Mesenchymal stem cell (in vitro differentiated cells and primary cell): ENCODE results near the gene F2RL1.

Experiments
- DNase-seq: peaks from one replicate; pipeline ENCODE4 v3.0.0-alpha.2; 2013
- H2AFZ ChIP-seq: one replicate; pipeline ENCODE4 v1.6.1; 2013; ENCODE audit warnings: low read depth, mild to moderate bottlenecking, control low read depth, inconsistent platforms, low read length, moderate library complexity
- H2AK5ac ChIP-seq: 2 replicates; pipeline ENCODE4 v1.6.1; 2013; ENCODE audit warnings: low read length, moderate library complexity, mild to moderate bottlenecking, inconsistent platforms; ENCODE audit not compliant: severe bottlenecking
- H2BK120ac ChIP-seq: one replicate; pipeline ENCODE4 v1.6.1; 2013; ENCODE audit warnings: low read depth, mild to moderate bottlenecking, inconsistent platforms, low read length, moderate library complexity
- H2BK12ac ChIP-seq, 2 experiments: one replicate each; pipeline ENCODE4 v1.6.1; 2013; ENCODE audit warnings: inconsistent platforms in 2 of 2, low read length in 2 of 2, mild to moderate bottlenecking in 2 of 2, moderate library complexity in 2 of 2, control low read depth in 1 of 2
- H2BK15ac ChIP-seq: one replicate; pipeline ENCODE4 v1.6.1; 2013; ENCODE audit warnings: mild to moderate bottlenecking, low read depth, inconsistent platforms; ENCODE audit not compliant: poor library complexity, severe bottlenecking
- H2BK5ac ChIP-seq: 2 replicates; pipeline ENCODE4 v1.6.1; 2013; ENCODE audit warnings: low read depth, mild to moderate bottlenecking, low read length, control low read depth, inconsistent platforms; ENCODE audit not compliant: poor library complexity, severe bottlenecking
- H3K14ac ChIP-seq, 2 experiments: one replicate each; pipeline ENCODE4 v1.6.1; 2013; ENCODE audit warnings: inconsistent platforms in 2 of 2, low read length in 2 of 2, control low read depth in 1 of 2, mild to moderate bottlenecking in 1 of 2, moderate library complexity in 1 of 2
- H3K18ac ChIP-seq, 2 experiments: one replicate each; pipeline ENCODE4 v1.6.1; 2013; ENCODE audit warnings: inconsistent platforms in 2 of 2, low read length in 2 of 2, control low read depth in 1 of 2, low read depth in 1 of 2, mild to moderate bottlenecking in 1 of 2
- H3K23ac ChIP-seq, 2 experiments: one replicate each; pipeline ENCODE4 v1.6.1; 2013; ENCODE audit warnings: inconsistent platforms in 2 of 2, low read length in 2 of 2, mild to moderate bottlenecking in 2 of 2, moderate library complexity in 2 of 2, control low read depth in 1 of 2
- H3K27ac ChIP-seq: 2 replicates; pipeline ENCODE4 v1.5.1; 2013; ENCODE audit warnings: mild to moderate bottlenecking, moderate library complexity, low read length, control low read depth, inconsistent platforms; ENCODE audit not compliant: poor library complexity, severe bottlenecking
- H3K27me3 ChIP-seq, 2 experiments: 2 replicates each; pipeline versions ENCODE4 v1.6.1 to v1.7.0; 2013; ENCODE audit warnings: low read length in 2 of 2, mild to moderate bottlenecking in 2 of 2, moderate library complexity in 2 of 2, control low read depth in 1 of 2, inconsistent platforms in 1 of 2; ENCODE audit not compliant: control insufficient read depth in 1 of 2, insufficient read depth in 1 of 2
- H3K36me3 ChIP-seq, 2 experiments: 2 replicates each; pipeline versions ENCODE4 v1.6.1 to v1.7.0; 2013; ENCODE audit warnings: low read length in 2 of 2, control low read depth in 1 of 2, inconsistent platforms in 1 of 2, low read depth in 1 of 2, mild to moderate bottlenecking in 1 of 2; ENCODE audit not compliant: insufficient read depth in 2 of 2, control insufficient read depth in 1 of 2
- H3K4ac ChIP-seq, 2 experiments: one replicate each; pipeline ENCODE4 v1.6.1; 2013; ENCODE audit warnings: inconsistent platforms in 2 of 2, low read length in 2 of 2, mild to moderate bottlenecking in 2 of 2, moderate library complexity in 2 of 2, control low read depth in 1 of 2, low read depth in 1 of 2
- H3K4me1 ChIP-seq: 2 replicates; pipeline ENCODE4 v1.6.1; 2013; ENCODE audit warnings: low read depth, low read length, control low read depth; ENCODE audit not compliant: control insufficient read depth, insufficient read depth
- H3K4me2 ChIP-seq: 2 replicates; pipeline ENCODE4 v1.6.1; 2013; ENCODE audit warnings: low read length, mild to moderate bottlenecking, inconsistent platforms; ENCODE audit not compliant: poor library complexity, severe bottlenecking
- H3K4me3 ChIP-seq, 2 experiments: 2 replicates each; pipeline versions ENCODE4 v1.5.1 to v1.7.0; 2013; ENCODE audit warnings: low read length in 2 of 2, mild to moderate bottlenecking in 2 of 2, control low read depth in 1 of 2, low read depth in 1 of 2; ENCODE audit not compliant: insufficient read depth in 1 of 2
- H3K79me1 ChIP-seq: replicated peaks from 2 replicates; pipeline ENCODE4 v1.6.1; 2013; ENCODE audit warnings: mild to moderate bottlenecking, control low read depth, low read length, inconsistent platforms; ENCODE audit not compliant: poor library complexity, severe bottlenecking
- H3K9ac ChIP-seq: 2 replicates; pipeline ENCODE4 v1.7.0; 2013; ENCODE audit warnings: mild to moderate bottlenecking, low read length, moderate library complexity
- H3K9me3 ChIP-seq: 2 replicates; pipeline ENCODE4 v1.7.0; 2013; ENCODE audit warnings: mild to moderate bottlenecking, low read length; ENCODE audit not compliant: control insufficient read depth
- H4K8ac ChIP-seq: one replicate; pipeline ENCODE4 v1.6.1; 2013; ENCODE audit warnings: inconsistent platforms, mild to moderate bottlenecking, low read length, moderate library complexity
- H4K91ac ChIP-seq: one replicate; pipeline ENCODE4 v1.6.1; 2013; ENCODE audit warnings: mild to moderate bottlenecking, low read length, inconsistent platforms
- WGBS: methylation state at CpG from one replicate; pipeline ENCODE4 v1.1.7; 2013; ENCODE audit warnings: mixed read lengths; 5-methylcytosine and 5-hydroxymethylcytosine counted together

The F2RL1 gene

GRCh38 chr5:76804266-76804665 lies 14.6 kb upstream of the F2RL1 start:
- H3K14ac ChIP-seq = no peak overlapping the region
- H3K4me1 ChIP-seq = peaks cover 11% of the 10 kb centered on the region
- H3K4me3 ChIP-seq = no peak overlapping the region
- H2AK5ac ChIP-seq = peak overlapping the region; percentile 87
- H3K23ac ChIP-seq = no peak overlapping the region
- H2BK120ac ChIP-seq = peak overlapping the region; percentile 2
- H2BK12ac ChIP-seq = peak overlapping the region; percentile 33 to 99
- H3K18ac ChIP-seq = peak overlapping the region; percentile 14 to 41
- no peak overlapping the region for H2BK5ac ChIP-seq
- H3K27me3 ChIP-seq = no peaks in the 10 kb centered on the region
- H3K4ac ChIP-seq = peak overlapping the region; percentile 7 to 96
- H3K9ac ChIP-seq = no peak overlapping the region
- DNase-seq = peak; percentile 74
- no peak overlapping the region for H3K4me2 ChIP-seq
- 68% methylated on average over 8 of the region's 8 CpGs for WGBS
- H3K27ac ChIP-seq = no peak overlapping the region
- H2AFZ ChIP-seq = no peak overlapping the region
- H2BK15ac ChIP-seq = no peak overlapping the region
- H3K9me3 ChIP-seq = no peaks in the 10 kb centered on the region
- H3K79me1 ChIP-seq = no peaks in the 10 kb centered on the region
- no peaks in the 10 kb centered on the region for H3K36me3 ChIP-seq
- H4K8ac ChIP-seq = peak overlapping the region; percentile 81
- H4K91ac ChIP-seq = peak overlapping the region; percentile 65

- Histone ChIP-seq H3K27me3 (no peaks in the 10 kb centered on the region), H3K4me3 (peak overlapping the region in 1 of 2 experiments; percentile 16), H3K36me3 (no peaks in the 10 kb centered on the region), H3K27ac (peak overlapping the region; percentile 95), H3K9ac (peak overlapping the region; percentile 50), H2AFZ (no peak overlapping the region), H3K79me1 (no peaks in the 10 kb centered on the region), H3K4me2 (peak overlapping the region; percentile 32), H2AK5ac (peak overlapping the region; percentile 95), H3K23ac (no peak overlapping the region), H4K91ac (no peak overlapping the region), H2BK15ac (no peak overlapping the region), H2BK12ac (peak overlapping the region in 1 of 2 experiments; percentile 97), H3K4me1 (peaks cover 11% of the 10 kb centered on the region), H3K14ac (no peak overlapping the region), H4K8ac (peak overlapping the region; percentile 64), H2BK5ac (no peak overlapping the region), H3K4ac (peak overlapping the region in 1 of 2 experiments; percentile 98), H2BK120ac (peak overlapping the region; percentile 73), H3K9me3 (no peaks in the 10 kb centered on the region), H3K18ac (peak overlapping the region; percentile 71 to 93)
- WGBS = 1% methylated on average over 7 of the region's 7 CpGs
- DNase-seq = peak; percentile 100
Observed at GRCh38 chr5:76805821-76806505, 12.9 kb upstream of the F2RL1 start.

GRCh38 chr5:76807296-76807695 lies 11.5 kb upstream of the F2RL1 start:
- Histone ChIP-seq H3K4ac (peak overlapping the region; percentile 28 to 35), H3K9ac (peak overlapping the region; percentile 10), H4K8ac (no peak overlapping the region), H2AFZ (no peak overlapping the region), H2BK120ac (no peak overlapping the region), H3K4me2 (peak overlapping the region; percentile 61), H2BK12ac (peak overlapping the region in 1 of 2 experiments; percentile 40), H3K4me3 (no peak overlapping the region), H3K18ac (peak overlapping the region; percentile 50 to 64), H3K79me1 (no peaks in the 10 kb centered on the region), H3K27me3 (no peaks in the 10 kb centered on the region), H3K4me1 (peaks cover 11% of the 10 kb centered on the region), H4K91ac (peak overlapping the region; percentile 39), H3K27ac (peak overlapping the region; percentile 93), H2AK5ac (no peak overlapping the region), H3K9me3 (no peaks in the 10 kb centered on the region), H3K36me3 (no peaks in the 10 kb centered on the region), H2BK5ac (peak overlapping the region; percentile 89), H2BK15ac (no peak overlapping the region), H3K23ac (no peak overlapping the region), H3K14ac (no peak overlapping the region)
- 7% methylated on average over 3 of the region's 3 CpGs for WGBS
- peak; percentile 92 for DNase-seq

- WGBS = 39% methylated on average over 5 of the region's 5 CpGs
- no peak overlapping the region for H3K4me2 ChIP-seq
- peak overlapping the region in 1 of 2 experiments; percentile 42 for H3K4ac ChIP-seq
- no peaks in the 10 kb centered on the region for H3K27me3 ChIP-seq
- H2BK15ac ChIP-seq = peak overlapping the region; percentile 9
- no peak overlapping the region for H3K23ac ChIP-seq
- no peaks in the 10 kb centered on the region for H3K36me3 ChIP-seq
- no peaks in the 10 kb centered on the region for H3K79me1 ChIP-seq
- no peaks in the 10 kb centered on the region for H3K9me3 ChIP-seq
- H3K9ac ChIP-seq = no peak overlapping the region
- H3K18ac ChIP-seq = peak overlapping the region; percentile 1 to 69
- no peak overlapping the region for H2AFZ ChIP-seq
- H3K4me3 ChIP-seq = no peak overlapping the region
- DNase-seq = peak; percentile 38
- H2BK12ac ChIP-seq = peak overlapping the region; percentile 75 to 80
- peak overlapping the region; percentile 79 for H4K8ac ChIP-seq
- peak overlapping the region; percentile 3 for H4K91ac ChIP-seq
- H3K14ac ChIP-seq = no peak overlapping the region
- peak overlapping the region; percentile 8 for H2AK5ac ChIP-seq
- H3K4me1 ChIP-seq = peaks cover 11% of the 10 kb centered on the region
- peak overlapping the region; percentile 8 for H2BK120ac ChIP-seq
- peak overlapping the region; percentile 3 for H2BK5ac ChIP-seq
- peak overlapping the region; percentile 20 for H3K27ac ChIP-seq
Observed at GRCh38 chr5:76808141-76808691, 10.6 kb upstream of the F2RL1 start.
